DOHH2 (cell line): Measurements from ENCODE around the gene NDUFC2.

Experiments used
- H3F3A ChIP-seq: fragments of 200-600 bp; sonication (generic), shearing (Covaris generic); 2 replicates; pipeline ENCODE4 v1.6.0; 2016; ENCODE audit warnings: antibody characterized with exemption, mild to moderate bottlenecking; ENCODE audit not compliant: control insufficient read depth, insufficient read depth
- H3K27ac ChIP-seq: fragments of 200-600 bp; sonication (generic); 2 replicates; pipeline ENCODE4 v1.5.1; 2014; ENCODE audit warnings: low read depth, mild to moderate bottlenecking, low read length, moderate library complexity
- H3K27me3 ChIP-seq: fragments of 200-600 bp; sonication (generic); 2 replicates; pipeline ENCODE4 v1.6.1; 2014; ENCODE audit warnings: mild to moderate bottlenecking, low read length, mixed read lengths; ENCODE audit not compliant: control insufficient read depth
- H3K36me3 ChIP-seq: fragments of 200-600 bp; sonication (generic); 2 replicates; pipeline ENCODE4 v1.6.1; 2014; ENCODE audit warnings: mild to moderate bottlenecking, low read length, moderate library complexity, mixed read lengths; ENCODE audit not compliant: control insufficient read depth
- H3K4me1 ChIP-seq: fragments of 200-600 bp; sonication (generic); 2 replicates; pipeline ENCODE4 v1.6.1; 2014; ENCODE audit warnings: mild to moderate bottlenecking, low read length, mixed read lengths; ENCODE audit not compliant: control insufficient read depth
- H3K4me2 ChIP-seq: fragments of 200-600 bp; sonication (generic); 2 replicates; pipeline ENCODE4 v1.6.0; 2014; ENCODE audit warnings: mild to moderate bottlenecking, low read length, moderate library complexity
- H3K4me3 ChIP-seq: fragments of 200-600 bp; sonication (generic); 2 replicates; pipeline ENCODE4 v1.5.1; 2014; ENCODE audit warnings: mild to moderate bottlenecking, low read length, mixed read lengths
- H3K79me2 ChIP-seq: fragments of 200-600 bp; sonication (generic); 2 replicates; pipeline ENCODE4 v1.6.1; 2014; ENCODE audit warnings: mild to moderate bottlenecking, low read length, mixed read lengths; ENCODE audit not compliant: control insufficient read depth
- H3K9me2 ChIP-seq: fragments of 200-600 bp; sonication (generic); replicated peaks from 2 replicates; pipeline ENCODE4 v1.6.1; 2014; ENCODE audit warnings: mild to moderate bottlenecking, low read length, mixed read lengths; ENCODE audit not compliant: control insufficient read depth
- H3K9me3 ChIP-seq: fragments of 200-600 bp; sonication (generic); 2 replicates; pipeline ENCODE4 v1.6.1; 2014; ENCODE audit warnings: antibody characterized with exemption, low read length, mixed read lengths; ENCODE audit not compliant: control insufficient read depth, insufficient read depth
- H4K20me1 ChIP-seq: fragments of 200-600 bp; sonication (generic); 2 replicates; pipeline ENCODE4 v1.6.0; 2014; ENCODE audit warnings: low read depth, mild to moderate bottlenecking, antibody characterized with exemption, low read length, moderate library complexity; ENCODE audit not compliant: control insufficient read depth, insufficient read depth
- CTCF ChIP-seq: fragments of 200-600 bp; sonication (generic); IDR thresholded peaks from one replicate; pipeline ENCODE4 v1.5.1; 2014; ENCODE audit warnings: antibody characterized with exemption, mild to moderate bottlenecking, low read depth, low read length; ENCODE audit not compliant: poor library complexity, severe bottlenecking
- EZH2phosphoT487 ChIP-seq: fragments of 200-600 bp; sonication (generic); IDR thresholded peaks from 2 replicates; pipeline ENCODE4 v1.6.1; 2017; ENCODE audit warnings: borderline replicate concordance, mild to moderate bottlenecking, antibody characterized with exemption, low read length, moderate library complexity, mixed read lengths

The NDUFC2 gene

GRCh38 chr11:78111298-78111697 is 31.6 kb upstream of the NDUFC2 start:
- Histone ChIP-seq H3K27me3 (no peaks in the 10 kb centered on the region), H4K20me1 (no peaks in the 10 kb centered on the region), H3K79me2 (no peaks in the 10 kb centered on the region), H3K4me2 (no peak overlapping the region), H3K36me3 (peaks cover 46% of the 10 kb centered on the region), H3K9me2 (no peaks in the 10 kb centered on the region), H3K4me3 (no peak overlapping the region), H3K27ac (no peak overlapping the region), H3K9me3 (no peaks in the 10 kb centered on the region), H3K4me1 (no peaks in the 10 kb centered on the region), H3F3A (no peaks in the 10 kb centered on the region)
- no peak for TF ChIP-seq EZH2phosphoT487

GRCh38 chr11:78110830-78111229 is 31.2 kb upstream of the NDUFC2 start:
- TF ChIP-seq CTCF (no peak), EZH2phosphoT487 (no peak)
- H3K27ac ChIP-seq, result no peak overlapping the region
- no peaks in the 10 kb centered on the region for H3K79me2 ChIP-seq
- H3K9me2 ChIP-seq, result no peaks in the 10 kb centered on the region
- H3K27me3 ChIP-seq, result no peaks in the 10 kb centered on the region
- no peak overlapping the region for H3K4me2 ChIP-seq
- H3F3A ChIP-seq, result no peaks in the 10 kb centered on the region
- peaks cover 46% of the 10 kb centered on the region for H3K36me3 ChIP-seq
- no peak overlapping the region for H3K4me3 ChIP-seq
- H4K20me1 ChIP-seq, result no peaks in the 10 kb centered on the region
- no peaks in the 10 kb centered on the region for H3K9me3 ChIP-seq
- no peaks in the 10 kb centered on the region for H3K4me1 ChIP-seq

GRCh38 chr11:78110351-78110750 is 30.7 kb upstream of the NDUFC2 start:
- no peaks in the 10 kb centered on the region for H3K27me3 ChIP-seq
- no peaks in the 10 kb centered on the region for H3K9me2 ChIP-seq
- no peaks in the 10 kb centered on the region for H3F3A ChIP-seq
- no peaks in the 10 kb centered on the region for H4K20me1 ChIP-seq
- no peak overlapping the region for H3K27ac ChIP-seq
- H3K4me1 ChIP-seq, result no peaks in the 10 kb centered on the region
- no peaks in the 10 kb centered on the region for H3K79me2 ChIP-seq
- peaks cover 46% of the 10 kb centered on the region for H3K36me3 ChIP-seq
- TF ChIP-seq EZH2phosphoT487 (no peak), CTCF (no peak)
- H3K9me3 ChIP-seq, result no peaks in the 10 kb centered on the region
- H3K4me3 ChIP-seq, result no peak overlapping the region
- no peak overlapping the region for H3K4me2 ChIP-seq

GRCh38 chr11:78109081-78110015 is 29.7 kb upstream of the NDUFC2 start:
- no peaks in the 10 kb centered on the region for H4K20me1 ChIP-seq
- H3K4me1 ChIP-seq, result no peaks in the 10 kb centered on the region
- no peaks in the 10 kb centered on the region for H3K79me2 ChIP-seq
- H3K27ac ChIP-seq, result no peak overlapping the region
- peaks cover 47% of the 10 kb centered on the region for H3K36me3 ChIP-seq
- TF ChIP-seq EZH2phosphoT487 (no peak), CTCF (no peak)
- H3K9me2 ChIP-seq, result no peaks in the 10 kb centered on the region
- H3K27me3 ChIP-seq, result no peaks in the 10 kb centered on the region
- no peaks in the 10 kb centered on the region for H3F3A ChIP-seq
- no peaks in the 10 kb centered on the region for H3K9me3 ChIP-seq
- H3K4me2 ChIP-seq, result no peak overlapping the region
- no peak overlapping the region for H3K4me3 ChIP-seq
